ENCODE data around the gene TLE3.

Gene TLE3

DNA sequence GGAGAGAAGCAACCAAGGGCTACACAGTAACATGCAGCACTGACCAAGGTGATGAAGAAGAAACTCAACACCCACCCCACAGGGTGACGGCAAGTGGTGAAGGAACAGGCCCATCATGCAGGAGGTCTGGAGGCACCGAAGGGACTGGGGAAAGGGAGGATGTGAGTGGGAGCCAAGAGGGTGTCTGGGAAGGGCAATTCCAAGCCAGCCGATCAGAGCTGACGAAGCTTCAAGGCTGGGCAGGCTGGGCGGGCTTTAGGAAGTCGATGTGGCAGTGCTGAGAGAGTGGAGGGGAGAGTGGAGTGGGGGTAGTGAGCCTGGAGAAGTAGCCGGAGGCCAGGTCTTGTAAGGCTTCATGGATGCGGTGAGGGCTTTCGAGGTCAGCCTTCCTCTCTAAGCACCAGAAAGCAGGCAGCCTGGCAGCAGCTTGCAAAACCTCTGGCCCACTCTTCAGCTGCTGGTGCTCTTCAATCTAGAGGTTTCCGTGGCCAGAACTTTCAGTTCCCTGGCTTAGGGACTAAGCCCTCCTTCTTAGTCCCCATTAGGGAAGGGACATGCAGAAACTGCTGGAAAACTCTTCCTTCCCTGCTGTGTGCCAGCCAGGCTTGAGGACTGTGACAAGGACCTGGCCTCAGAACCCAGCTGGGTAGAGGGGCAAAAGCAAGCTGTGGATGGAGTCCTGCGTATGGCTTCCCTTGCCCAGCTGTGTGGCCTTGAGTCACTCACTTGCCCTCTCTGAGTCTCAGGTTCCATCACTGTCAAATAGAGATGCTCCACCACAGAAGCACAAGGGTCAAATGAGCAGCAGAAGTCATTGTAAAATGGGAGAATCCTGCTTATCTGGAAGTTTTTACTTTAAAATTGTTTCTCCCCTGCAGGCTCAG is 72.1 kb downstream of the TLE3 start:
- FAIRE-seq: no peak

GRCh38 chr15:70024521-70024920 is 73.2 kb downstream of the TLE3 start:
- no peak for FAIRE-seq

- FAIRE-seq: no peak
These were observed 73.8 kb downstream of the TLE3 start for GRCh38 chr15:70023769-70024491.

- FAIRE-seq: no peak
These were observed 74.5 kb downstream of the TLE3 start for GRCh38 chr15:70023064-70023768.

- FAIRE-seq: no peak
These were observed 77.5 kb downstream of the TLE3 start for GRCh38 chr15:70020229-70020628.

DNA sequence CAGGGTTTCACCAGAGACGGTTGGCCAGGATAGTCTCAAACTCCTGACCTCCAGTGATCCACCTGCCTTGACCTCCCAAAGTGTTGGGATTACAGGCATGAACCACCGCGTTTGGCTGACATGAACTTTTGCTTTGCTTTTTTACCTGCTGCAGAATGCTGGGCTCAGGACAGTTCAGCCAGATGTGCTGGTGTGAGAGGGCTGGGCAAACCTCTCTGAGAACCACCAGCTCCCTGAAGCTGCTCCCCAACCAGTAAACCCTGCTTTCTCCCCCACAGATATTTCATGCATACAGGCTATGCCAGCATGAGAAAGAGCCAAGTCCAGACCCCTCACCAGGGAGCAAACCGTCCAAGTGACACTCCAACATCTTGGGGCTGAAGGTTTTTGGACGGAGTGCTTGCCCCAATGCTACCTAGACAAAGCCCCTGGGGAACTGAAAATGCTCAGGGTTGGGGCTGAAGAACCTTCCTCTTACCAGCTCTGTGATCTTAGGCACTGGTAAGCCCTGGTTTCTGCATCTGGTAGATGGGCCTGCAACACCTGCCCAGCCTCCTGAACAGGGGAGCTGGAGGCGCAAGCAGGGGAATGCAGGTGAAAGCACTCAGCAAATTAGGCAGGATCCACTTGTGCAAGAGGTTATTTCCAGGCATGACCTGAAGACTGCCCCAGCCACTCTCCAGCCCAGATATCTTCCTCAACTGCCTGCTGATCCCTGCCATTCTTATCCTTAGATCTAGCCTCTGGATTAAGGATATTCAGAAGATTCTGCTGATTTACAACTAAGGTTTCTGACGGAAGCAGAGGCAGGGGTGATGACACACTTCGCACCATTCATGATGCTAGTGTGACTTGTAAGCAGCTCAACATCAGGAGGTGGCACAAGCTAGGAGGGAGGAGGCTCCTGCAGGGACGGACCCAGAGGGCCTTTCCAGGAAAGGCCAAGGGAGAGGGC is 78.8 kb downstream of the TLE3 start:
- no peak for FAIRE-seq

DNA sequence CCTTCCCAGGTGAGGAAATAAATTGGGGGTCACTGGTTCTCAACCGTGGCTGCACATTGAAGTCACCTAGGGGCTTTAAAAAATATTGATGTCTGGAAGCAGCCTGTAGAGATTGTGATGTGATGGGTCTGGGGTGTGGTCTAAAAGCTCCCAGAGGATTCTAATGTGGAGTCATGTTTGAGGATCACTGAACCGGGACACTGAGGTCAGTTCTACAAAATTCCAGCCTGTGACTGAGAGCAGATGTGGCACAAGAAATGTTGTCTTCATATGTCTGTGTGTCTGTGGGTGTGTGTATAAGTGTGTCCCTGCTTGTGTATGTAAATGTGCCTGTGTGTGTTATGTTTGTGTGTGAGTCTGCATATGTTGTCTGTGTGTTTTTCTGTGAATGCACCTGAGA is 79.9 kb downstream of the TLE3 start:
- no peak for FAIRE-seq

DNA sequence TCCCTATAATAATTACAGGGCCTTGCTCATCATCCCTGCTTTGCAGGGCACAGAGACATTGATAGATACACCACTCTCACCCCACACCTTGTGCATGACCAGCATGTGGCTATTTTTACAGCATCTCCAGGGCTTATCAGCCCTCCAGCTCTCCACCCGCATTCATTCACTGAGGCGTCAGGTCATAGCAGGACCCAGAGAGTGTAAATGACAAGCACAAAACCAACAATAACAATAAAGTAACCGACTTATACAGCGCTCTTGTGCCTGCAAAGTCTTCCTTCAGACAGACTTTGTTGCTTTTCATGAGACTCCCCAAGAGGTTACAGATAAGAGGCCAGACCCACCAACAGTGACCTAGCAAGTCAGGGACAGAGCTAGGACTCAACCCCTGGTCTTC is 80.7 kb downstream of the TLE3 start:
- no peak for FAIRE-seq

- no peak for FAIRE-seq
These were observed 81.2 kb downstream of the TLE3 start for GRCh38 chr15:70016511-70016994.

GRCh38 chr15:70014860-70015490 is 82.7 kb downstream of the TLE3 start:
- no peak for FAIRE-seq

DNA sequence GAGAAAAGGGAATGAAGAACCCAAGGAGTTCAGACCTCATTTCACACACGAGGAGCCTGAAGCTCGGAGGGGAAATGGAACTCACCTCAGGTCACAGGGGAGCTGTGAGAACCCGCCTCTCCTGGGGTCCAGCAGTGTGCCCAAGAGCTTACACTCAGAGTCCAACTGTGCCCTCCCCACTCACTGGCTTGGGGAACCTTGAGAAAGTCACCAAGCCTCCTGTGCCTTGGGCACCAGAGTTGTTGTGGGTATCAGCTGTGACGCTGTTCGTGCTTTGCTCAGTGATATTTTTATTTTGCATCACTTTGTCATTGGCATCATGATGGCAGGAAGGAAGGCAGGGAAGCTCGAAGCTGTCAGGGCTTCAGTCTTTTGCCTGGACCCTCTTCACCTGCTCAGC is 83.4 kb downstream of the TLE3 start:
- FAIRE-seq: no peak

GRCh38 chr15:70013656-70014313 is 83.9 kb downstream of the TLE3 start:
- no peak for FAIRE-seq

DNA sequence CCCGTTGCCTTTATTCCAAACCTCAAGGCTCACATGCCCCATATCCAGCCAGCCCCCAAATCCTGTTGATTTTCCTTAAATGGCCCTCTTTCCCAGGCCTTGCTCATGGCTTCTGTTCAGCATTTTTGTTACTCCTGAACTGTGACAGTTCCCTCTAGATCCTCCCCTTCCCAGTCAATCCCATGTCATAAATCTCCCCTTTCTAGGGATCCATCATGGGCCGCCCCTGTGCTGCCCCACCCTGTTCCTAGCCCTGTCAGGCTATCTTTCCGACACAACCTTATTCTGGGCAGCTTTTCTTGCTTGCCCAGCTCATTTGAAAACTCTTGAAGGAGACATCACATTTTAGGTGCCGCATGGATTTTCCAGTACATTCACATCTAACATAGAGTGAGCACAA is 84.8 kb downstream of the TLE3 start:
- no peak for FAIRE-seq

- FAIRE-seq: no peak
These were observed 88.9 kb downstream of the TLE3 start for GRCh38 chr15:70008697-70009290.

DNA sequence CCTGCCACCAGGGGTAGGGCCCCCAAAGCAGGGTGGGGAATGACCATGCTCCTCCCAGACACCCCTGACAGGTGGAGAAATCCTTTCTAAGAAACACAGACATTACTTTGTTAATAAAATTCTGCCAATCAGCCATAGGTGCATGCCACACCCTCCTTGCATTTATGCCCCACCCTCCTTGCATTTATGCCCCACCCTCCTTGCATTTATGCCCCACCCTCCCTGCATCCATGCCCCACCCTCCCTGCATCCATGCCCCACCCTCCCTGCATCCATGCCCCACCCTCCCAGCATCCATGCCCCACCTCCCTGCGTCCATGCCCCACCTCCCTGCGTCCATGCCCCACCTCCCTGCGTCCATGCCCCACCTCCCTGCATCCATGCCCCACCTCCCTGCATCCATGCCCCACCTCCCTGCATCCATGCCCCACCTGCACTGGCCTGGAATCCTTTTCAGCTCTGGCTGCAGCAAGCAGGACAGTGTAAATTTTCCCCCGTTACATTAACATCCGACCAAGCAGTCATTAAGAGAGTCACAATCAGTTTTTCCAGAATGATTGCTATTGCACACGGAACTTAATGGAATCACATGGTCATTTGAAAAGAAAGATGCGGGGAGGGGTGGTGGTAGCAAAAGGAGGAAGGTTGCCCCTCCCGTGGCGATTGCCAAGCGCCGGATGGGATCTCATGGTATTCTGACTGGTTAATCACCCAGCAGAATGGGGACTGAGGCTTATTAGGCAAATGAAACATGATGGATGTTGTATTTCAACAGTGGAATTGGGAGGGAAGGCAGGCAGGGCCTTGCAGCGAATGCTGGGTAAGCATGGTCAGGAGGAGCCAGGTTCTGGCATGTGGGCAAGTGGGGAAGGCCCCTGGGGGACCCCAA is 91.2 kb downstream of the TLE3 start:
- FAIRE-seq: no peak

DNA sequence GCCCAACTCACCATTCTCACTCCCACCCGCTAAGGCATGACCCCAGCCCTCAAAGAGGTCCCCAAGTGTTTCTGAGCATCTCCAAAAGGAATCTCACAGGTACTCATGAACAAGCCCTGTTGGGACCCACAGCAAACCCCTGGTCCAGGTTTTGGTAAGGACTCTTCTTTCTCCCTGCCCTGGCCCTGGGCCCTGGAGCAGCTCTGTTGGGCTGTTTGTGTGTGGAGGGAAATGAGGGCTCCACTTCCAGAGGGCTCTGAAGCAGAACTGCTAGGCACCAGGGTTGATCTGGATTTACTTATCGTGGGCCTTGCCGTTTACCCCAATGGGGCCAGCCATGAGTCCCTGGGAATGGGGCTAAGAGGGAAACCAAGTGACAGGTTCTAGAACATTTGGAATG is 92.9 kb downstream of the TLE3 start:
- FAIRE-seq: no peak

GRCh38 chr15:70002897-70003296 is 94.8 kb downstream of the TLE3 start:
- no peak for FAIRE-seq

DNA sequence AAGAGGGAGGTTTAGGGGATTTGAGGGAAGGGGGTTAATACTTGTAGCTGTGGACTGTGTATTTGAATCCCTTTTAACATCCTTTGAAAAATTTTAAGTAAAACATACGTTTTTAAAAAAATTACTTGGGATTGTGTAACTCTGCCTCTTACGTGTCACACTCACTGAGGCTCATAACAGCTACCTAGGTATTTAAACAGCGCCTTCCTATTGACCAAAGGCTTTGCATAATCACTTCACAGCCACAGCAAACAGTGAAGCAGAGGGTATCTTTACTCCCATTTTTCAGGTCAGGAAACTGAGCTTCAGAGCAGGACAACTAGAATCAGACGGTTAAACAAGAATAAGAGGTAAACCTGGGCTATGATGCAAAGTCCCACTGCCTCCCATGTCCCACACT is 95.9 kb downstream of the TLE3 start:
- FAIRE-seq: no peak

DNA sequence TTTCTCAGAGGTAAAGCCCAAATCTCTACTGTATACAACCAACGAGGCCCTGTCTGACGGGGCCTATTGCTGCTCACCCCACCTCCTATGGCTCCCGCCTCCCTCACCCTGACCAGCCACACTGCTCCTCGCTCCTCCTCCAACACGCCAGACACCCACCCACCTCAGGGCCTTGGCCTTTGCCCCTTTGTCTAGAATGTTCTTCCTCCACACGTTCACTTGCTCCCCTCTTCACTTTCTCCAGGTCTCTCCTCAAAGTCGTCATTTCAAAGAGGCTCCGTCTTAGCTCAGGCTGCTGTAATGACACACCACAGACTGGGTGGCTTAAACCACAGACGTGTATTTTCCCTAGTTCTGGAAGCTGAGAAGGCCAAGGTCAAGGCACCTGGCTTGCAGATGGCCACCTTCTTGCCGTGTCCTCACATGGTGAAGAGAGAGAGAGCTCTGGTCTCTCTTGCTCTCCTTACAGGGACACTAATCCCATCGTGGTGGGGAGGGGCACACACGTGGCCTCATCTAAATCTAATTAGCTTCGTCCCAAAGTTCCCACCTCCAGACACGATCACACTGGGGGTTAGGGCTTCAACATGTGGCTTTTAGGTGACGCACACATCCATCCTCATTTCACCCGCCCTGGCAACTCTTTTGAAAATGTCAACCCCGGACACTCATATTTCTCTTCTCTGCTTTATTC is 98.2 kb downstream of the TLE3 start:
- no peak for FAIRE-seq
